Measurements from ENCODE around the gene RNF208.
"Not testable (repeated sequence)": the region's sequence is repeated elsewhere in the genome, so short reads cannot be mapped to it uniquely, and the experiment has no call there.

The RNF208 gene

DNA sequence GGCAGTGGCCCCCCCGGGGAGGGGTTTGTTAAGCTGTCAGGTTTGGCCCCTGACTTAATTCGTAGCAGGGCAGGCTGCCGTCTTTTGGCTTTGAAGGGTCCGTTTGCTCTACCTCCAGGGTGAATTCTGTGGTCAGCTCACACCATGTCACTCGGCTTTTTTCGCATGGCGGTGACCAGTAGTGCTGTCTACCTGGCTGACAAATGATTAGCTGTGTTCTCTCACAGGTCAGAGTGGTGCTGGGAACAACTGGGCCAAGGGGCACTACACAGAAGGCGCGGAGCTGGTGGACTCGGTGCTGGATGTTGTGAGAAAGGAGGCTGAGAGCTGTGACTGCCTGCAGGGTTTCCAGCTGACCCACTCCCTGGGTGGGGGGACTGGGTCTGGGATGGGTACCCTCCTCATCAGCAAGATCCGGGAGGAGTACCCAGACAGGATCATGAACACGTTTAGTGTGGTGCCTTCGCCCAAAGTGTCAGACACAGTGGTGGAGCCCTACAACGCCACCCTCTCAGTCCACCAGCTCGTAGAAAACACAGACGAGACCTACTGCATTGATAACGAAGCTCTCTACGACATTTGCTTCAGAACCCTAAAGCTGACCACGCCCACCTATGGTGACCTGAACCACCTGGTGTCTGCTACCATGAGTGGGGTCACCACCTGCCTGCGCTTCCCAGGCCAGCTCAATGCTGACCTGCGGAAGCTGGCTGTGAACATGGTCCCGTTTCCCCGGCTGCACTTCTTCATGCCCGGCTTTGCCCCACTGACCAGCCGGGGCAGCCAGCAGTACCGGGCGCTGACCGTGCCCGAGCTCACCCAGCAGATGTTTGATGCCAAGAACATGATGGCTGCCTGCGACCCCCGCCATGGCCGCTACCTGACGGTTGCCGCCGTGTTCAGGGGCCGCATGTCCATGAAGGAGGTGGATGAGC lies 20.5 kb upstream of the RNF208 start:
- peaks cover 12% of the 10 kb centered on the region for H3K4me1 ChIP-seq (ENCODE audit: control insufficient read depth, low read depth, low read length)
- peak overlapping the region; percentile 77 for H3K4me3 ChIP-seq (ENCODE audit: low read length)
- peak overlapping the region; percentile 63 for H3K9ac ChIP-seq (ENCODE audit: low read length)
- no peaks in the 10 kb centered on the region for H3K27me3 ChIP-seq (ENCODE audit: control insufficient read depth, insufficient read depth, low read length)
- H3K9me3 ChIP-seq (ENCODE audit: control insufficient read depth, low read depth, low read length): no peaks in the 10 kb centered on the region
- peaks cover 18% of the 10 kb centered on the region for H3K36me3 ChIP-seq (ENCODE audit: control insufficient read depth, low read depth, low read length)
- no peak overlapping the region for H3K27ac ChIP-seq (ENCODE audit: low read length)

DNA sequence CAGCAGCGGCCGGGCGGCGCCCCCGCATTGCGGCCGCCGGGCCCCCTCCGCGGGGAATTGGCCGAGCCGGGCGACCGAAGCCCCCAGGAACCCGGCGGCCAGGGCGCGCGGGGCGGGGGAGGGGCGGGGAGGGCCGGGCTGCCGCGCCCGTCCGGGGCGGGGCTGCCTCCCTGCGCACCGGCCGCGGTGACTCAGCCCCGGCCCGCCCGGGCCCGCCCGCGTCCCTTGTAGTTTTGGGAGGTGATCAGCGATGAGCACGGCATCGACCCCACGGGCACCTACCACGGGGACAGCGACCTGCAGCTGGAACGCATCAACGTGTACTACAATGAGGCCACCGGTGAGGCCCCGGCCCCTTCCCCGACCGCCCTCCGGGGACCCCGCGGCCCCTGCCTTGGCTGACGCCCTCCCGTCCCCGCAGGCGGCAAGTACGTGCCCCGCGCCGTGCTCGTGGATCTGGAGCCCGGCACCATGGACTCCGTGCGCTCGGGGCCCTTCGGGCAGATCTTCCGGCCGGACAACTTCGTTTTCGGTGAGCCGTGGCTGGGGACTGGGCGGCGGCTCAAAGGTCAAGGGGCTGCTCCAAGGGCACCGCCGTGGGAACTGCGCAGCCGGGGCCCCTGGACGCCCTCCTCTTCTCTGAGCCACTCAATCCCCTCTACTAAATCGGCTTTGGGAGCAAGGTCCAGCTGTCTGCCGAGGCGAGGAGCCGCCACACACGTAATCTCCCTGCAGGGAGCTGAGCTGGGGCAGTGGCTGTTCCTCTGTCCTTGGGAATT lies 19.6 kb upstream of the RNF208 start:
- H3K4me3 ChIP-seq (ENCODE audit: low read length): peak overlapping the region; percentile 77
- no peaks in the 10 kb centered on the region for H3K9me3 ChIP-seq (ENCODE audit: control insufficient read depth, low read depth, low read length)
- H3K27ac ChIP-seq (ENCODE audit: low read length): no peak overlapping the region
- H3K4me1 ChIP-seq (ENCODE audit: control insufficient read depth, low read depth, low read length): peaks cover 12% of the 10 kb centered on the region
- H3K27me3 ChIP-seq (ENCODE audit: control insufficient read depth, insufficient read depth, low read length): no peaks in the 10 kb centered on the region
- peak overlapping the region; percentile 63 for H3K9ac ChIP-seq (ENCODE audit: low read length)
- H3K36me3 ChIP-seq (ENCODE audit: control insufficient read depth, low read depth, low read length): peaks cover 18% of the 10 kb centered on the region

GRCh38 chr9:137240841-137241489 lies 18.9 kb upstream of the RNF208 start, which contains the start of gene TUBB4B:
TSS of gene TUBB4B (plus strand) at chr9:137241287. CDS start at chr9:137241361, 74 bp downstream.
- H3K9ac ChIP-seq (ENCODE audit: low read length): peak within 1 kb of the TSS; percentile 77
- H3K36me3 ChIP-seq (ENCODE audit: control insufficient read depth, low read depth, low read length): peaks cover 18% of the 10 kb centered on the region
- peaks cover 12% of the 10 kb centered on the region for H3K4me1 ChIP-seq (ENCODE audit: control insufficient read depth, low read depth, low read length)
- no peaks in the 10 kb centered on the region for H3K9me3 ChIP-seq (ENCODE audit: control insufficient read depth, low read depth, low read length)
- H3K27ac ChIP-seq (ENCODE audit: low read length): peak within 1 kb of the TSS; percentile 14
- peak within 1 kb of the TSS; percentile 80 for H3K4me3 ChIP-seq (ENCODE audit: low read length)
- no peaks in the 10 kb centered on the region for H3K27me3 ChIP-seq (ENCODE audit: control insufficient read depth, insufficient read depth, low read length)

GRCh38 chr9:137240318-137240840 lies 18.3 kb upstream of the RNF208 start:
- peak overlapping the region; percentile 14 for H3K27ac ChIP-seq (ENCODE audit: low read length)
- H3K4me3 ChIP-seq (ENCODE audit: low read length): peak overlapping the region; percentile 80
- peak overlapping the region; percentile 77 for H3K9ac ChIP-seq (ENCODE audit: low read length)
- peaks cover 18% of the 10 kb centered on the region for H3K36me3 ChIP-seq (ENCODE audit: control insufficient read depth, low read depth, low read length)
- H3K9me3 ChIP-seq (ENCODE audit: control insufficient read depth, low read depth, low read length): no peaks in the 10 kb centered on the region
- peaks cover 12% of the 10 kb centered on the region for H3K4me1 ChIP-seq (ENCODE audit: control insufficient read depth, low read depth, low read length)
- no peaks in the 10 kb centered on the region for H3K27me3 ChIP-seq (ENCODE audit: control insufficient read depth, insufficient read depth, low read length)

GRCh38 chr9:137239541-137240200 lies 17.6 kb upstream of the RNF208 start:
- H3K27ac ChIP-seq (ENCODE audit: low read length); H3K9me3 ChIP-seq (ENCODE audit: control insufficient read depth, low read depth, low read length); H3K27me3 ChIP-seq (ENCODE audit: control insufficient read depth, insufficient read depth, low read length): not testable (repeated sequence)
- Histone ChIP-seq H3K36me3 (ENCODE audit: control insufficient read depth, low read depth, low read length) (peaks cover 18% of the 10 kb centered on the region), H3K4me3 (ENCODE audit: low read length) (peak overlapping the region; percentile 80), H3K9ac (ENCODE audit: low read length) (peak overlapping the region; percentile 77), H3K4me1 (ENCODE audit: control insufficient read depth, low read depth, low read length) (peaks cover 12% of the 10 kb centered on the region)

DNA sequence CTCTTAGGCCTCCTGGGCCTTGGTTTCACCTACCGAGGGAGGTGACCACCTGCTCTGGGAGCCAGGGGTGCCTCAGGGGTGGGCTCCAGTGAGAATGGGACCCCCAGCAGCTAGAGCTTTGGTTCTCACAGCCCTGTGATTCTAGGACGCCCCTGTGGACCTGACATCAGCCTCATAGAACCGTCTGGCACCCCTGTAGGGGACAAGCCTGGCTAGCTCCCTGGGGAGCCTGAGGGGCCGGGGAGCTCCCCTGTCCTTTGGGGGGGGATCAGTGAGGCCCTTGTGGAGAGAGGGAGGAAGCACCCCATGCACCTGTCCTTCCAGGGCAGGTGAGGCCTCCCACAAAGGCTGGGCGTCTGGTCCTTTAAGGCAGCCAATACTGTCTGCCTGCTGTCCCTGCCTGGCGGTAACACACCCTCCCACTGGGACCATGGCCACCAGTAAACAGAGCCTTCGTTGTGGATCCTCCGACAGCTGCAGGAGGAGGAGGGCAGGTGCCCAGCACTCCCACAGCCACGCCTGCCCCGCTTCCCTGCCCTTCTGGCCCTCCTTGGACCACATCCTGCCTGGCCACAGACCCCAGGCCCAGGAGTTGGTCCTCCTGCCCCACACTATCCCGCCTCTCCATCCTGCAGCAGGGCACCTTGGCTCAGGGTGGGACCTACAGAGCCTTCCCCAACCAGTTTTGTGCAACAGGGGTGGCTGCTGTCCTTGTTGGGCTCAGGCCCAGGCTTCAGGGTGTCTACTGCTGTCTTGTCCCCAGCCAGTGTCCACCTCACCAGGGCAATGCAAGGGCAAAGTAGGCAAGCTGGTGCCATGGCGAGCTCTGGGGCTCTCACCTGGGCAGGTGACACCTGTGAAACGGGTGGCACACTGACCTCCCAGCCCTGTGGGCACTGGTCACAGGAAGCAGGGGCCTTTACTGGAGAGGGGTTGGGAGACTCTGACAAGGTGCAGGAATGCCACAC lies 16.0 kb upstream of the RNF208 start:
- no peaks in the 10 kb centered on the region for H3K27me3 ChIP-seq (ENCODE audit: control insufficient read depth, insufficient read depth, low read length)
- H3K9ac ChIP-seq (ENCODE audit: low read length): no peak overlapping the region
- no peak overlapping the region for H3K27ac ChIP-seq (ENCODE audit: low read length)
- H3K36me3 ChIP-seq (ENCODE audit: control insufficient read depth, low read depth, low read length): peaks cover 11% of the 10 kb centered on the region
- no peaks in the 10 kb centered on the region for H3K9me3 ChIP-seq (ENCODE audit: control insufficient read depth, low read depth, low read length)
- no peak overlapping the region for H3K4me3 ChIP-seq (ENCODE audit: low read length)
- H3K4me1 ChIP-seq (ENCODE audit: control insufficient read depth, low read depth, low read length): peaks cover 6% of the 10 kb centered on the region

GRCh38 chr9:137236936-137237421 lies 14.9 kb upstream of the RNF208 start:
- Histone ChIP-seq H3K27ac (ENCODE audit: low read length) (no peak overlapping the region), H3K4me3 (ENCODE audit: low read length) (no peak overlapping the region), H3K9ac (ENCODE audit: low read length) (no peak overlapping the region), H3K4me1 (ENCODE audit: control insufficient read depth, low read depth, low read length) (peaks cover under 1% of the 10 kb centered on the region), H3K36me3 (ENCODE audit: control insufficient read depth, low read depth, low read length) (no peaks in the 10 kb centered on the region), H3K27me3 (ENCODE audit: control insufficient read depth, insufficient read depth, low read length) (no peaks in the 10 kb centered on the region), H3K9me3 (ENCODE audit: control insufficient read depth, low read depth, low read length) (no peaks in the 10 kb centered on the region)

DNA sequence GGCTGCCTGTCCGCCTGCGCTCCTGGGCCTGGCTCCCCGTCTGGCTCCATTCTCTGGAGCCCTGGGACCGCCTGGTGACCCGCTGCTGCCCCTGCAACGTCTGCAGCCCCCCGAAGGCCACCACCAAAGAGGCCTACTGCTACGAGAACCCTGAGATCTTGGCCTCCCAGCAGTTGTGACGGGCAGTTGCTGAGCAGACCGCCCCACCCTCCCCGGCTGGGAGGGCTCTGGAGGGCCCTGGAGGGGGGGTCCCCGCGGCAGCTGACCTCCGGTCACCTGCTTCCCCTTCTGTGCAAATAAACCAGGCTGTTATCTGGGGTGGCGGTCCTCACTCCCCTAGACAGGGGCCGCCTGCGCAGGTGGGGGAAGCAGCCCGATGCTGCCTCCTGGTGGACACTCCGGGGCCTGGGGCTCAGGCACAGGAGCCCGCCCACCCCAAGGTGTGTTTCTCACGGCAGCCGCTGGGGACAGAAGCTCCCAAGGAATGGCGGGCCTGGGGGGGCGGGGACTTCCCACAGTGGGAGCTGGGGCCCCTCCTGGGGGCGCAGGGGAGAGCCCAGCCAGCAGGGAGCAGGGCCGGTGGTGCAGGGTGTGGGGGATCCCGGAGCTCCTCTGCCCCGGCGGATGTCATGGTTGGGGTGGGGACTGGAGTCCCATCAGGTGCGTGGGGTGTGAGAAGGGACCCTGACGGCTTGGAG lies 14.3 kb upstream of the RNF208 start:
- Histone ChIP-seq H3K4me3 (ENCODE audit: low read length) (no peak overlapping the region), H3K9me3 (ENCODE audit: control insufficient read depth, low read depth, low read length) (no peaks in the 10 kb centered on the region), H3K4me1 (ENCODE audit: control insufficient read depth, low read depth, low read length) (no peaks in the 10 kb centered on the region), H3K36me3 (ENCODE audit: control insufficient read depth, low read depth, low read length) (no peaks in the 10 kb centered on the region), H3K27me3 (ENCODE audit: control insufficient read depth, insufficient read depth, low read length) (no peaks in the 10 kb centered on the region), H3K9ac (ENCODE audit: low read length) (no peak overlapping the region), H3K27ac (ENCODE audit: low read length) (no peak overlapping the region)

GRCh38 chr9:137235424-137236237 lies 13.6 kb upstream of the RNF208 start:
- H3K27me3 ChIP-seq (ENCODE audit: control insufficient read depth, insufficient read depth, low read length): no peaks in the 10 kb centered on the region
- no peaks in the 10 kb centered on the region for H3K4me1 ChIP-seq (ENCODE audit: control insufficient read depth, low read depth, low read length)
- no peak overlapping the region for H3K27ac ChIP-seq (ENCODE audit: low read length)
- H3K36me3 ChIP-seq (ENCODE audit: control insufficient read depth, low read depth, low read length): no peaks in the 10 kb centered on the region
- H3K9me3 ChIP-seq (ENCODE audit: control insufficient read depth, low read depth, low read length): no peaks in the 10 kb centered on the region
- H3K9ac ChIP-seq (ENCODE audit: low read length): no peak overlapping the region
- H3K4me3 ChIP-seq (ENCODE audit: low read length): no peak overlapping the region
